ENCODE measurements around the gene TMEM150C. TPM values are rescaled to one million over a fixed set of nuclear protein-coding genes. Genes with fewer than 3 reads are reported as not detected.

The TMEM150C gene
- total RNA-seq (2014; rRNA removed) (0.46 and 0.58 TPM in 2 replicates), Bru-seq, nascent RNA (percentile 20 among the genes with signal in this experiment), BruChase-seq, experiment 1, labeled RNA remaining after a 6-hour chase (percentile 16 among the genes with signal in this experiment), BruChase-seq, experiment 2, labeled RNA remaining after a 2-hour chase (percentile 25 among the genes with signal in this experiment)
- long read RNA-seq, partial matches to known transcripts: 0 of 1 reads
- long read RNA-seq, other reads (novel, unspliced or antisense): 1 of 1 reads

DNA sequence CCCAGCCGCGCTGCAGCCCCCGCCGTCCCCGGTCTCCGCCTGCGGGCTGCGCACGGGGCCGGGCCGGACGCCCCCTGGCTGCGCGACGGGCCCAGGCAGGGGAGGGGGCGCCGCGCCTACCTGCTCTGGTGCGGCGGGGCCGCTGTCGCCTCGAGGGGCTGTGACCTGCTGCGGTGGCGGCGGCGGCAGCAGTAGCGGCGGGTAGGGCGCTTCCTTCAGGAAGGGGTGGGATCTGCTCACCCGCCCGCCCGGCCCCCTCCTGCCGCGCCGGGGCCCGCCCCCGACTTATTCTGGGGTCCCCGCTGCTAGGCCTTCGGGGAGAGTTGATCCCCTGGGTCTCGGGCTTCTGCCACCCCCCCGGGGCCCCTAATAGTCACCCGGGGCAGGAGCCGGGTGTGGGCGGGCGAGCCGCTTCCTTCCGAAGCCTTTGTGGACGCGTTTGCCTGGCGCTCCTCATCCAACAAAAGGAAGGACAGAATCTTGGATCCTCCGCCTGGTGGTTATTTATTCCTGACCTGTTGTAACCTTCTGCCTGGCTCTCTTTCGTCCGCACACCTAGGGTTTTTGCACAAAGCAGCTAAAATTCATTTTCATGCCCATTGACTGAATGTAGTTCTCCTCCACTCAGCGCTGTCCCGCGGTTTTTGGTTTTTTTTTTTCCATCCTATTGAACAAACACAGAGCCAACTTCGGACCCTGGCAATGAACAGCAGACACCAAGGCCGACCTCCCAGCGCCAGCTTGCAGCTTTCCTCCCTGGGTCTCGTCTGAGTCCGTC is at the start of gene TMEM150C:
TSS of gene TMEM150C (minus strand) at position 203 of the 778 bp plus-strand sequence. CDS start 57,331 bp downstream, outside the sequence.
- no peaks in the 10 kb centered on the region for H3K4me1 ChIP-seq (ENCODE audit: insufficient read depth, low read length)
- BruUV-seq (replicated peaks): no TSS peak
- ChIA-PET POLR2A (ENCODE audit: unreplicated experiment) (no interaction called here), CTCF (no interaction called here)
- no peaks in the 10 kb centered on the region for H4K20me1 ChIP-seq (ENCODE audit: low read length)
- DNase-seq: peak; percentile 5
- H3K4me3 ChIP-seq (ENCODE audit: low read length): peak within 1 kb of the TSS; percentile 61
- intact Hi-C loops (cut with micrococcal nuclease): no loop called here
- peak within 1 kb of the TSS; percentile 79 for H2AFZ ChIP-seq (ENCODE audit: low read length)
- H3K36me3 ChIP-seq (ENCODE audit: low read depth, low read length): no peaks in the 10 kb centered on the region
- H3K9me2 ChIP-seq (replicated peaks; ENCODE audit: low read length): no peaks in the 10 kb centered on the region
- no peak within 1 kb of the TSS for H3K27ac ChIP-seq (ENCODE audit: low read length)
- peaks cover 17% of the 10 kb centered on the region for H3K27me3 ChIP-seq (ENCODE audit: low read length)
- H3K9ac ChIP-seq (ENCODE audit: low read length): no peak within 1 kb of the TSS
- ATAC-seq: peak; percentile 71
- H3K4me2 ChIP-seq (ENCODE audit: low read length): peak within 1 kb of the TSS; percentile 80
- no peak for TF ChIP-seq EZH2 (IDR thresholded peaks at IDR 0.05; ENCODE audit: low read length, unreplicated experiment)
- no peak for TF ChIP-seq EZH2phosphoT487 (IDR thresholded peaks at IDR 0.05; ENCODE audit: borderline replicate concordance, low read length)
- TF ChIP-seq, protein P1, sequence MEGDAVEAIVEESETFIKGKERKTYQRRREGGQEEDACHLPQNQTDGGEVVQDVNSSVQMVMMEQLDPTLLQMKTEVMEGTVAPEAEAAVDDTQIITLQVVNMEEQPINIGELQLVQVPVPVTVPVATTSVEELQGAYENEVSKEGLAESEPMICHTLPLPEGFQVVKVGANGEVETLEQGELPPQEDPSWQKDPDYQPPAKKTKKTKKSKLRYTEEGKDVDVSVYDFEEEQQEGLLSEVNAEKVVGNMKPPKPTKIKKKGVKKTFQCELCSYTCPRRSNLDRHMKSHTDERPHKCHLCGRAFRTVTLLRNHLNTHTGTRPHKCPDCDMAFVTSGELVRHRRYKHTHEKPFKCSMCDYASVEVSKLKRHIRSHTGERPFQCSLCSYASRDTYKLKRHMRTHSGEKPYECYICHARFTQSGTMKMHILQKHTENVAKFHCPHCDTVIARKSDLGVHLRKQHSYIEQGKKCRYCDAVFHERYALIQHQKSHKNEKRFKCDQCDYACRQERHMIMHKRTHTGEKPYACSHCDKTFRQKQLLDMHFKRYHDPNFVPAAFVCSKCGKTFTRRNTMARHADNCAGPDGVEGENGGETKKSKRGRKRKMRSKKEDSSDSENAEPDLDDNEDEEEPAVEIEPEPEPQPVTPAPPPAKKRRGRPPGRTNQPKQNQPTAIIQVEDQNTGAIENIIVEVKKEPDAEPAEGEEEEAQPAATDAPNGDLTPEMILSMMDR (conservative IDR thresholded peaks at IDR 0.05; ENCODE audit: low read depth, low read length): no peak
- no peaks in the 10 kb centered on the region for H3K9me3 ChIP-seq (ENCODE audit: low read length)
- H3F3A ChIP-seq (ENCODE audit: low read length, unreplicated experiment): no peaks in the 10 kb centered on the region
- H3K79me2 ChIP-seq (ENCODE audit: low read length): no peaks in the 10 kb centered on the region

DNA sequence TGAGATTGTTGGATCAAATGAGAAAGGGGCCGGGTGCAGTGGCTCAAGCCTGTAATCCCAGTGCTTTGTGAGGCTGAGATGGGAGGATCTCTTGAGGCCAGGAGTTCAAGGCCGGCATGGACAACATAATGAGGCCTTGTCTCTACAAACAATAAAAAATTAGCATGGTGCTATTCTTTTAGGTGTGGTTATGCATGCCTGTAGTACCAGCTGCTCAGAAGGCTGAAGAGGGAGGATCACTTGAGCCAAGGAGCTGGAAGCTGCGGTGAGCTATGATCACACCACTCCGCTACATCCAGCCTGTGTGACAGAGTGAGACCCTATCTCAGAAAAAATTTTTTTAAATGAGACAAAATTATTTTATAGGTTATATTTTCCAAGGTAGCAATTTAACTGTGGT is 49.7 kb upstream of the TMEM150C start:
- no peak overlapping the region for H3K27ac ChIP-seq (ENCODE audit: low read length)
- intact Hi-C loops (cut with micrococcal nuclease): no loop called here
- no peaks in the 10 kb centered on the region for H4K20me1 ChIP-seq (ENCODE audit: low read length)
- no peak for ATAC-seq
- no peaks in the 10 kb centered on the region for H3K4me1 ChIP-seq (ENCODE audit: insufficient read depth, low read length)
- TF ChIP-seq, protein P1 (conservative IDR thresholded peaks at IDR 0.05; ENCODE audit: low read depth, low read length): no peak
- TF ChIP-seq EZH2 (IDR thresholded peaks at IDR 0.05; ENCODE audit: low read length, unreplicated experiment) (no peak), EZH2phosphoT487 (IDR thresholded peaks at IDR 0.05; ENCODE audit: borderline replicate concordance, low read length) (no peak)
- H3K9me3 ChIP-seq (ENCODE audit: low read length): no peaks in the 10 kb centered on the region
- H3K9ac ChIP-seq (ENCODE audit: low read length): no peak overlapping the region
- BruUV-seq (replicated peaks): no TSS peak
- no peak overlapping the region for H3K4me2 ChIP-seq (ENCODE audit: low read length)
- POLR2A ChIA-PET (ENCODE audit: unreplicated experiment): no interaction called here
- no peaks in the 10 kb centered on the region for H3K36me3 ChIP-seq (ENCODE audit: low read depth, low read length)
- CTCF ChIA-PET: no interaction called here
- peaks cover 6% of the 10 kb centered on the region; the same call in 1 of the 2 replicates for H3K27me3 ChIP-seq (ENCODE audit: low read length)
- no peaks in the 10 kb centered on the region for H3K9me2 ChIP-seq (replicated peaks; ENCODE audit: low read length)
- no peaks in the 10 kb centered on the region for H3K79me2 ChIP-seq (ENCODE audit: low read length)
- DNase-seq: no peak
- no peaks in the 10 kb centered on the region for H3F3A ChIP-seq (ENCODE audit: low read length, unreplicated experiment)
- no peak overlapping the region for H2AFZ ChIP-seq (ENCODE audit: low read length)
- H3K4me3 ChIP-seq (ENCODE audit: low read length): no peak overlapping the region

DNA sequence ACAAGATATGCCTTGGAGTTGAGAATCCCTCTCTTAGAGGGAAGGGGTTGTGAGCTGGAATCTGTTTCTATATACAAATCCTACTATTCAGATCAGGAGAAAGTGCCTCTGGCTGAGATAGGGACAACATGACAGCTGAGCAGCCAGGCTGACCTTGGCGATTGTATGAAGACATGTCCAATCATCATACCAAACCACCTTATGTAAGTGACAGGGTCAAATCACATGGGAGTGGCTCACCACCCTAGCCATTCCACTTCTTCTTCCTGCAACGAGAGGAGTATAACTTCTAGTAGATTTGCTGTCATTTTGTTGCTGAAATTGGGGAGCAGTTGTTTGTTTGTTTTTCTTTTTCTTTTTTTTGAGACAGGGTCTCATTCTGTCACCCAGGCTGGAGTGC is 48.3 kb upstream of the TMEM150C start:
- no peaks in the 10 kb centered on the region for H3K9me3 ChIP-seq (ENCODE audit: low read length)
- H3K27ac ChIP-seq (ENCODE audit: low read length): no peak overlapping the region
- intact Hi-C loops (cut with micrococcal nuclease): no loop called here
- ChIA-PET POLR2A (ENCODE audit: unreplicated experiment) (no interaction called here), CTCF (no interaction called here)
- no TSS peak for BruUV-seq (replicated peaks)
- H3K36me3 ChIP-seq (ENCODE audit: low read depth, low read length): no peaks in the 10 kb centered on the region
- peaks cover 6% of the 10 kb centered on the region; the same call in 1 of the 2 replicates for H3K27me3 ChIP-seq (ENCODE audit: low read length)
- H3K4me2 ChIP-seq (ENCODE audit: low read length): no peak overlapping the region
- DNase-seq: no peak
- no peaks in the 10 kb centered on the region for H3K4me1 ChIP-seq (ENCODE audit: insufficient read depth, low read length)
- no peak overlapping the region for H3K4me3 ChIP-seq (ENCODE audit: low read length)
- H4K20me1 ChIP-seq (ENCODE audit: low read length): no peaks in the 10 kb centered on the region
- H3K79me2 ChIP-seq (ENCODE audit: low read length): no peaks in the 10 kb centered on the region
- ATAC-seq: no peak
- H3K9ac ChIP-seq (ENCODE audit: low read length): no peak overlapping the region
- H2AFZ ChIP-seq (ENCODE audit: low read length): no peak overlapping the region
- no peaks in the 10 kb centered on the region for H3K9me2 ChIP-seq (replicated peaks; ENCODE audit: low read length)
- no peaks in the 10 kb centered on the region for H3F3A ChIP-seq (ENCODE audit: low read length, unreplicated experiment)
- TF ChIP-seq EZH2 (IDR thresholded peaks at IDR 0.05; ENCODE audit: low read length, unreplicated experiment): no peak
- TF ChIP-seq, protein P1 (conservative IDR thresholded peaks at IDR 0.05; ENCODE audit: low read depth, low read length): no peak

All from PC-3 (cell line).